ENCODE measurements around the gene SHC4.
"Not testable (repeated sequence)": the region's sequence is repeated elsewhere in the genome, so short reads cannot be mapped to it uniquely, and the experiment has no call there.

The SHC4 gene

GRCh38 chr15:48922046-48922445 lies 41.7 kb downstream of the SHC4 start:
- DNase-seq, result no peak

DNA sequence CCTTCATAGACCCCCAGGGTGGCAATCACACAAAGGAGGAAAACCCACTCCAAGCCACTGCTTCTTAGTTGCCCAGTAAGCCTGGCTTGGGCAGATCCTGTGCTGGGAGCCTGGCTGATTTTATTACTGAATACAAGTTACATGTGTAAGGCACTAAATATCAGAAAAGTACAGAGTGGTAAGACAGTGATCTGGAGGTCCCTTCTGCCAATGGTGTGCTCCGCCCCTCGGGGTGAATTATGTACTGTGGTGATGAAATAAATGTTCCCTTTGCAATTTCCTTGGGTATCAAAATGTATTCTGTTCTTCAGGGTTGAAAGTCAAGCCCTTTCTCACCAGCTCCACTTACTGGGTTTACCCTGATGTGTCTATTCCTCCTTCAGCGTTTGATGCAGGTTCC lies 47.0 kb downstream of the SHC4 start:
- DNase-seq, result no peak

DNA sequence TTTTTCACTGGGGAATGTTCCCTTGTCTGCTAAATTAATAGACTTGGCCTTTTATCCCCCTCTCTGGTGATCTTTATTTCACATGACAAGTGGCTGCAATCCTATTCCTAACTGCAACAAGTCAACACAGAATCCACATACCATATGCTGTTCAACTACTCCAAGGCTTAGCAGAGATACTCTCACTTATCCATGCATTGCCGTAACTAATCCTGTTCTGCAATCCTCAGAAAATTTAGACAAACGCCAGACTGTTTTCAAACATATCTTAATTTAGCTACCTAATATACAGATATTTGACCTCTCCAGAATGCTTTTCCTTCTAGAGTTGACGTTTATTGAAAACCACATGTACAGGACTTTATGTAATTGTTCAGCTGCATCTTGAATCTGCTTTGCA lies 47.9 kb downstream of the SHC4 start:
- DNase-seq, result no peak

GRCh38 chr15:48914717-48915116 lies 49.0 kb downstream of the SHC4 start:
- no peak for DNase-seq

- DNase-seq, result no peak
Measured at GRCh38 chr15:48913141-48913540, 50.6 kb downstream of the SHC4 start.

GRCh38 chr15:48910554-48910953 lies 53.2 kb downstream of the SHC4 start:
- DNase-seq, result not testable (repeated sequence)

DNA sequence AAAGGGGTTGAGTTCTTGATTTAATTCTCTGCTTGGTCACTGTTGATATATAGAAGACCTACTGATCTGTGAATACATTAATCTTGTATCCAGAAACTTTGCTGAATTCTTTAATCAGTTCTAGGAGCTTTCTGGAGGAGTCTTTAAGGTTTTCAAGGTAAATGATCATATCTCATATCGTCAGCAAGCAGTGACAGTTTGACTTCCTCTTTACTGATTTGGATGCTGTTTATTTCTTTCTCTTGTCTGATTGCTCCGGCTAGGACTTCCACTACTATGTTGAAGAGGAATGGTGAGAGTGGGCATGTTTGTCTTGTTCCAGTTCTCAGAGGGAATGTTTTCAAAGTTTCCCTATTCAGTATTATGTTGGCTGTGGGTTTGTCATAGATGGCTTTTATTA lies 54.4 kb downstream of the SHC4 start:
- DNase-seq, result not testable (repeated sequence)

DNA sequence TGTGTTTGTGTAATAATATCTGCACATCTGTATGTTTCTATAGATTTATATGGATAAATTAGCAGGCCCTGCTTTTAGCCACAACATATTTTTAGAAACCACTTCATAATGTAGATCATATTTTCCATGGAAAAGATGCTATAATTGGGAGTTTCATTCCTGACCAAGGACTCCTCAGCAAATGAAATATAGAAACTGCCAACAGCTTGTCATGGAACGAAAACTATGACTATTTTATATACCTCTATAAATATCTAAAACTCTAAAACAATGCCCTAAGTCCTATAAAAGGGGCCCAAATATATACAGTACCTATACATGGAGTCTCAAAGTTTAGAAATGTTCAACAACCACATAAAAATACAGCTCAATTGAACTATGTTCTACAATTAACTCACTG lies 57.9 kb downstream of the SHC4 start:
- DNase-seq, result no peak

- no peak for DNase-seq
Measured at GRCh38 chr15:48905216-48905615, 58.5 kb downstream of the SHC4 start.

- DNase-seq, result no peak
Measured at GRCh38 chr15:48904758-48905157, 59.0 kb downstream of the SHC4 start.

DNA sequence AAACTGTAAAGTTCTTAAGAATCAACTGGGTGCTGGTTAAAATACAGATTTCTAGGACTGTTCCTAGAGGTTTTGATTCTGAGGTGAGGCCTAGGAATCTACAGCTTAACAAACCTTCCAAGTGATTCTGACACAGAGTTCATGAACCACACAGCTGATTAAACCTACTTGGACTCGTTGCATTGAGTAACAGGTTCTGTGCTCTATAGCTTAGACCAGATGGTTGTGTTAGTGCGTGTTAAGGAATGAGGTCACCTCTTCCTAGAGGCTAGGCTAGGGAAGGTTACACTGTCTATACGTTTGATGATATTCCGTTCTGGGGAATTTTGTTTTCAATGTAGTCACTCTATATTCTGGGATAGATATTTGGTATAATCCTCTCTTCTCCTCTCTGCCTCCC lies 63.9 kb downstream of the SHC4 start:
- DNase-seq, result no peak

DNA sequence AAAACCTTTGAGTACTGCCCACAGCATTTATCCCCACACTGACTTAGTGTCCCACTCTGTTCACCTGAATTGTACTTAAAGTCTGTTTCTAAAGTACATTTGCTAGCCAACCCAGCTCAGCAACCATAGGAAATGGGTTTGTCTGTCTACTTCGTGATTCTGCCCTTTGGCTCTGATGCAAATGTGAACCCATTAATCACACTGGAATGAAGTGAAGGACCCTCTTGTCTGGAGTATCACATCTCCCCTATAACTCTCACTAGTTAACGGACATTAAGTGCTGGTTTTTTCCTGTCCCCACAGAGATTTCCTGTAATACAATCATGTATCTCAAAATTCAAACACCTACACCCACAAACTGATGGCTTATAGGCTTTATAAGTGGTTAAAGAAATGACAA lies 65.3 kb downstream of the SHC4 start:
- no peak for DNase-seq

- no peak for DNase-seq
Measured at GRCh38 chr15:48898032-48898431, 65.7 kb downstream of the SHC4 start.

DNA sequence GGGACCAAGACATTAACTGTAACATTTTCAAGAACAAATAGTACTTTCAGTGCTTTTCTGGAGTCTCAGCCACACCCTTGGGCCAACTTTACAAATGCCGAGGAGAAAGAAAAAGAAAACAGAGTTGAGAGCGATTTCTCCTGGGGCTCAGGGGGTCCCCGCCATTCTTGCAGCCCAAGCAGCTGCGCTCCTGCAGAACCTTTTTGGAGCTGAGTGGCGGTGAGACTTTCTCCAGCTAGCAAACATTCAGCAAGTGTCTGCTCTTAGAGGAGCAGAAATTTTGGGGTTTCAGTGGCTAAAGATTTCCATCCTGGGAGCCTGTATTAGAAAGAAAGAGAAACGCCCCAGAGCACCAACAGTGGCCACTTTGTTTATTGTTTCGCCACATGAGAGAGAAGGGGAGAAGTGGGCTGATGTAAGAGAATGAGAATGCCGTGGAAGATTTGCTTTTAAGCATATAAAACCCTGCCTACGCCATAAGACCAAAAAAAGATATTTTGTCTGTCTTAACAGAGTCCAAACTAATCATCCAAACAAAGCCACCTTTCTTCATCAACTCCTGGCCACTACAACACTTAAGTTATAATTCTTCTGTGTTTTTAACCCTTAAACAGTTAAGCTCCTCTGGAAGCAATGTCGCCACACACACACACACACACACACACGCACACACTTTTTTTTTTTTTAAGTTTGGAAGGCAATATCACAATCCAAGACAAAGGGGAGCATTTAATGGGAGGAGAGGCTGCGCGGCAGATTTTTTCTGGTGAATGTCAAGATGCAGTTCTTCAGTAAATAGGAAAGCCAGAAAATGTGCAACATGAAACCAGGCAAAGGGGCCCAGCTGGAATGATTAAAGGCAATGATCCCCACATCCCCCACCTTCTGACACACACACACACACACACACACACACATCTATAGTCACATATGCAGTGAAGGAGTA lies 66.6 kb downstream of the SHC4 start:
- DNase-seq, result no peak

GRCh38 chr15:48893311-48893710 lies 70.4 kb downstream of the SHC4 start:
- DNase-seq, result no peak

- DNase-seq, result no peak
Measured at GRCh38 chr15:48891232-48891765, 72.4 kb downstream of the SHC4 start.

DNA sequence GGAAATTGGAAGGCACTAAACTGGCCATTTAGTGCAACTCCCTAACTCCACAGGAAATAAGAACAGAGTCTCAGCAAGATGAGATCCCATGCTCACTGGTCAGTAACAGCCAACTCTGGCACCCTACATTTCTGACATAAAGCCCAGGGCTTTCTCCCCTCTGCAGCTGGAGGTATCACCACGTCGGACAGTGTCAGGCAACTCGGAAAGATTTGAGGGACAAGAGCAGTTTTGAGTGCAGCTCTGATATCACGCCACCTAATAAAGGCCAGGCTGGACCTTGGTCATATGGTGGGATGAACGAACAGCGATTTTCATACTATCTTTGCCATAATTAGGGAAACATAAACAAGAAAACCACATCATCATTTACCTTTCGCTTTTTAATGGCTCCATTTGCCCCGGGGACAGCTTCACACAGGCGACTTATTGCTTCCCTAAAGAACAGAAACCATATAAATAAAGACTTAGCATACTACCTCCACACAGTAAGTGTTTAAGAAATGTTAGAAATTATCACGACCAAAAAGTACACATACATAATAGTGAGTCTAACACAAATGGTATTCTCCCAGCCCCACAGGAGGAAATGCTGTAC lies 73.2 kb downstream of the SHC4 start:
- no peak for DNase-seq

- no peak for DNase-seq
Measured at GRCh38 chr15:48889925-48890324, 73.8 kb downstream of the SHC4 start.

- no peak for DNase-seq
Measured at GRCh38 chr15:48888836-48889235, 74.9 kb downstream of the SHC4 start.

GRCh38 chr15:48888191-48888590 lies 75.5 kb downstream of the SHC4 start:
- DNase-seq, result no peak

DNA sequence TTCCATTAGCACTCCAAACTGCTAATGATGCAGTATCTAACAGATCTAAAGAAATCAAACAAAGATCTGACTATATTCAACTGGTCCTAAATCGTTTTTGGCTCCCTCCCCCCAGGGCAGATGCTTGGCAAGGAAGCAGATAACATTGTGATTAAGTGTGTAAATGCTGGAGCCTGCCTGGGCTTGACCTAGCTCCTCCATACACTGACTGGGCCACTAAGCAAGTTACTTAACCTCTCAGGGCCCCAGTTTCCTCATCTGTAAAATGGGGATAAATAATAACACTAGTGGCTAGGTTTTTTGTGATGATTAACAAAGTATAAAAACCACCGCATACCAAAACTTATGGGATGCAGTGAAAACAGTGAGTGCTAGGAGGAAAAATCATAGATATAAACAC lies 76.6 kb downstream of the SHC4 start:
- DNase-seq, result no peak

DNA sequence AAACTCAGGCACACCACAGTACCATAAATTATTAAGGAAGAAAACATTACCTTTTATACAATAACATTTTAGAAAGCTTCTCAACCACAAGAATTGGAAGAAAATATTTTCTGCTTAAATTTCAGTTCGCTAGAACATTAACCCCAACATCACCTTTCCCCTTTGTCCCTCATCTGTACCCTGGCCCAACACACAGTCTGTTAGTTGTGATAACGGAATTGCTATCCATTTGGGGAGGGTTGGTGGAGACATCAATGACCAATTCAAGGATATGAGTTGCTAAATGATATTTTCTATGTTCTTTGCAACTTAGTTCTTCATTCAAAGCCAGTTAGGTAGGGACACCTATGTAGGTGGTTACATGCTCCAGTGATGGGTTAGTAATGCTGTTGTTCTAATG lies 80.0 kb downstream of the SHC4 start:
- DNase-seq, result no peak

DNA sequence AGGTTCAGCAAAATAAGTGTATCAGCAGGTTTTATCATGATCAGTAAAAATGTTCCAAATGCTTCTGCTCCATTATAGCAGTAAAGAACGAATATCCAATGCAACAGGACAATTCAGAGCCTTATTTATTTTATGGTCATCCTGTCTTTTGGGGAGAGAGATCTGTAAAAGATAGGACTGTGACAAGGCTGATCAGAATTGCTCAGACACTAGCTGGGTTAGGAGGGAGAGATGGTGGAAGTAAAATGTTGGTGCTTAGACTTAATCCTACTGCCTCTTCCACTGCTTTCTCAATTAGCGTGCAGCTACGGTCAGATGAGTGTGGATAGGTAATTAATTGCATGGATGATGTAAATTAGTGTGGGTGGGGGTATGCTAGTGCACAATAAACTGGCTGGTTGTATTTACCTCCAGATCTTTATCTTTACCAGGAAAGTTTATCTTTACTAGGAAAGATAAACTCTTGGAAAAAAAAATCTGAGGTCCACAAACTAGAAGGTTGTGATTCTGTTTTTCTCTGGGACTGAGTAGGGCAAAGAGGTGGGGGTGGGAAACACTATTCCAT lies 83.6 kb downstream of the SHC4 start:
- DNase-seq, result no peak

All from effector CD4-positive, alpha-beta T cell (primary cell).